BE2C (cell line): Measurements from ENCODE around the gene ADAMTS12.

Experiments
- DNase-seq: peaks from one replicate; pipeline ENCODE4 v3.0.0-alpha.2; 2020
- H3K27me3 ChIP-seq: fragments of 250-450 bp; sonication (Bioruptor Pico); 2 replicates; pipeline ENCODE4 v1.5.1; 2020; ENCODE audit warnings: mild to moderate bottlenecking
- H3K36me3 ChIP-seq: fragments of 250-450 bp; sonication (Bioruptor Pico); 2 replicates; pipeline ENCODE4 v1.5.1; 2020; ENCODE audit warnings: mild to moderate bottlenecking
- H3K4me1 ChIP-seq: fragments of 250-450 bp; sonication (Bioruptor Pico); 2 replicates; pipeline ENCODE4 v1.5.1; 2020
- H3K4me3 ChIP-seq: 2 replicates; pipeline ENCODE4 v1.5.1; 2011; ENCODE audit warnings: low read depth, low read length
- H3K9me3 ChIP-seq: fragments of 250-450 bp; sonication (Bioruptor Pico); 2 replicates; pipeline ENCODE4 v1.5.1; 2020
- TF ChIP-seq, protein P1 (sequence below): IDR thresholded peaks from 2 replicates; pipeline ENCODE4 v1.5.1; 2012; ENCODE audit warnings: mild to moderate bottlenecking, low read depth, low read length

The ADAMTS12 gene

DNA sequence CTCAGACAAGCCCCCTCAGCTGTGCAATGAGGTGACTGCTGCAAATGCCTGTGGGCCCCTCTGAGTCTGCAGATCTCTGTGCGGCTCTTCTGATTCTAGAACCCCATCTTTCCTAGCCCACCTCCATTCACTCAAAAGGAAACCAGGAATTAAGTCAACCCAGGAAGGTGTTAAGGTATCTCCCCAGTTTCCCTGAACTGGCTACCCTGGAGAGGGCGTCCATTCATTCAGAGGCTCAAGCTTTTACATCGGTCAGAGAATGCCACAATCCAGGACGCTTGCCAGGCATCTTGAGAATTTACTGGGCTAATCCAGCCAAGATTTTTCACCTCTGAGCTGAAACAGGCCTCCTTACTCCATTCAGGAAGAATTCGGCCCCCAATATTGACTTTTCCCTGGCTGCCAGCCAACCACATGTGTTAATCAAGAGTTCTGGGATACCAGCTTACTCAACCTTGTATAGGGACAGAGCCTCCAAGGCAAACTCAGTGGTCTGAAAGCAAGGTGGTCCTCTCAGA is 889 bp upstream of the ADAMTS12 start:
- H3K4me1 ChIP-seq = no peaks in the 10 kb centered on the region
- no peak overlapping the region for H3K4me3 ChIP-seq
- peaks cover 38% of the 10 kb centered on the region for H3K27me3 ChIP-seq
- no peaks in the 10 kb centered on the region for H3K9me3 ChIP-seq
- DNase-seq = no peak
- no peaks in the 10 kb centered on the region for H3K36me3 ChIP-seq
- TF ChIP-seq, protein P1, sequence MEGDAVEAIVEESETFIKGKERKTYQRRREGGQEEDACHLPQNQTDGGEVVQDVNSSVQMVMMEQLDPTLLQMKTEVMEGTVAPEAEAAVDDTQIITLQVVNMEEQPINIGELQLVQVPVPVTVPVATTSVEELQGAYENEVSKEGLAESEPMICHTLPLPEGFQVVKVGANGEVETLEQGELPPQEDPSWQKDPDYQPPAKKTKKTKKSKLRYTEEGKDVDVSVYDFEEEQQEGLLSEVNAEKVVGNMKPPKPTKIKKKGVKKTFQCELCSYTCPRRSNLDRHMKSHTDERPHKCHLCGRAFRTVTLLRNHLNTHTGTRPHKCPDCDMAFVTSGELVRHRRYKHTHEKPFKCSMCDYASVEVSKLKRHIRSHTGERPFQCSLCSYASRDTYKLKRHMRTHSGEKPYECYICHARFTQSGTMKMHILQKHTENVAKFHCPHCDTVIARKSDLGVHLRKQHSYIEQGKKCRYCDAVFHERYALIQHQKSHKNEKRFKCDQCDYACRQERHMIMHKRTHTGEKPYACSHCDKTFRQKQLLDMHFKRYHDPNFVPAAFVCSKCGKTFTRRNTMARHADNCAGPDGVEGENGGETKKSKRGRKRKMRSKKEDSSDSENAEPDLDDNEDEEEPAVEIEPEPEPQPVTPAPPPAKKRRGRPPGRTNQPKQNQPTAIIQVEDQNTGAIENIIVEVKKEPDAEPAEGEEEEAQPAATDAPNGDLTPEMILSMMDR = no peak

DNA sequence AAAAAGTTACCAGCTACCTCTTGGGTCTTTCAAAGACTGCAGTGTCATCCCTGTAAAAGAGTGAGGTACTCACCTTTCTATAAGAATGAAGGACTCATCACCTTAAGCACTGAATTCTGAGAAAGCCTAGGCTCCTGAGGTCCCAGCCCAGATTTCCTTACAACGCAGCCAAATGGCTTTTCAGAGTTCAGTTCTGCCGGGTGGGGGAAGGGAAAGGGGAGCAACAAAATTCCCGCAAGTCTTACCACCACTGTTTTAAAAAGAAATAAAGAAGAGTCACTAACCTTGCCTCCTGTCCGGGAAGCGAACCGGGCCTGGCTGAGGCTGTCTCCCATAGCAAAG is 373 bp downstream of the ADAMTS12 start:
- no peak overlapping the region for H3K4me3 ChIP-seq

DNA sequence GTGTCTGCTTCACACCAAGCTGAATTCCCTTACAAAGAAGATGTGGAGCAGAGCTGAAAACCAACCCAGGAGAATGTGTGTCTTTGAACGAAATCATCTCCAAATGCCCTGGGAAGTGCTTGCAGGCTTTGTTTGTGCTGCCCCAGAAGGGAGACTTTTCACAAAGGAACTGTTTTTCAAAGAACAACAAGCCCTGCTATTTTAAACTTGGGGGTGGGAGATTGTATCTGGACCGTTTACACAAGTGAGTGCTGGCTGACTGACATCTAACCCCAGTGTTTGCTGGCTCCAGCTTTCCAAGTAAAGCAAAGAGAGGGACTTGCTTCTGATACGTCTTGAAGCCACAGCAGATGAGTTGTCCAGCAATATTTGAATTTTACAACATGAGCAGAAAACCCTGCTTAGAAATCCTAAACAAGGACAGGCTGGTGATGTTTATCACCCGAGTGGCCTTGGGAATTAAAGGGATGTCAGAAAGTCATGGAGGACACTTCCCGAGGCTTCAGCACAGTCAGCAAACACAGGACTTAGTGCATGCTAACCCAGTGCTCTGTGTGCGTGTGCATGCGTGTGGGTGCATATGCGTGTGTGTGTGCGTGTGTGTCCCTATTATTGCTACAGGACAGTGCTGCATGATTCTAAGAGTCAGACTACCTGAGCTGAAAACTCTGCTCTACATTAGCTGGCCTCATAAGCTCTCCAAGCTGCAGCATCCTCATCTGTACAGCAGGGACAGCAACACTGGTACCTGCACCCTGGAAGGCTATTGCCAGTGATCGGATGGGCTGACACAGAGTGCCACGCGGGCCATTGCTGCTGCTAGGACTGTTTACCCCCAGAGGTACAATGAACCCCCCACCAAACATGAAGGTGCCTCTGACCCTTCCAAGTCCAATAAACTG is 1.4 kb downstream of the ADAMTS12 start:
- TF ChIP-seq, protein P1 = no peak
- DNase-seq = no peak
- Histone ChIP-seq H3K27me3 (peaks cover 44% of the 10 kb centered on the region), H3K9me3 (no peaks in the 10 kb centered on the region), H3K36me3 (no peaks in the 10 kb centered on the region), H3K4me1 (no peaks in the 10 kb centered on the region), H3K4me3 (no peak overlapping the region)

More for the DNA sequence above, 373 bp downstream of the ADAMTS12 start:
- Histone ChIP-seq H3K27me3 (peaks cover 44% of the 10 kb centered on the region), H3K9me3 (no peaks in the 10 kb centered on the region), H3K4me1 (no peaks in the 10 kb centered on the region), H3K36me3 (no peaks in the 10 kb centered on the region)
- TF ChIP-seq, protein P1 = no peak
- DNase-seq = no peak

DNA sequence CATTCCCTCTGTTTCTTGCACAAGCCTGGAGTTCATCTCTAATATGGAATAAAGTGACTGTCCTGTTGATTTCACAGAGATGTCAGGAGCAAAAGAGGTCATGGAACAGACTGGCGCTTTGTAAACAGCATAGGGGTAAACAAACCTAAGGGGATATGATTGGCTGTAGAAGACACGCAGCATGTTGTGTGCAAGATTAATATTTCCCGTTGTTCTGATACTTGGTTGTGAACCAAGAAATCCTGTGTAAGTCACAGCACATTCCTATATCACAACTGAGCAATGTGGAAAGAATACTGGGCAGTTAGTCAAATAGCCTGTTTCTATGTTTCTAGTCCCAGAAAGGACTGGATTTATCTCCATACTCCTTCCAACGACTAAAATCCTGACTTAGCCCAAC is 3.2 kb downstream of the ADAMTS12 start:
- peaks cover 44% of the 10 kb centered on the region for H3K27me3 ChIP-seq
- DNase-seq = no peak
- no peaks in the 10 kb centered on the region for H3K4me1 ChIP-seq
- no peak overlapping the region for H3K4me3 ChIP-seq
- TF ChIP-seq, protein P1 = no peak
- no peaks in the 10 kb centered on the region for H3K9me3 ChIP-seq
- H3K36me3 ChIP-seq = no peaks in the 10 kb centered on the region

DNA sequence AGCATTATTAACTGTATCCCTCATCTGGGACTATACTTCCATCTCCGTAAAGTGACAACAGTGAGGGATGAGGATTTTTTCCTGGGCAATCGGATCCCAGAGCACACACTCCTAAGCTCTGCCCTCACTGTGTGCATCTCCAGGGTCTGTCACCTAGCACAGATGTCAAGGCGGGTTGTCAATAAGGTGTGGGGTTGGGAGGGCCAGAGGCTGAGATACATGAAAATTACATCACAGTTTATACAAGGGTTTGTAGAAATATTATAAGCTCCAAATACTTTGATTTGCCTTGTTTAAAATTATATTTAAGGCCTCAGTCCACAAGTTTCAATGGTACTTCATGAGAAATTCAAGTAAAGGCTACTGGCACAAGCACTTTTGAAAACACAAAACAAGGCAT is 4.5 kb downstream of the ADAMTS12 start:
- H3K36me3 ChIP-seq = no peaks in the 10 kb centered on the region
- TF ChIP-seq, protein P1 = no peak
- no peaks in the 10 kb centered on the region for H3K9me3 ChIP-seq
- no peak for DNase-seq
- H3K4me1 ChIP-seq = no peaks in the 10 kb centered on the region
- peaks cover 40% of the 10 kb centered on the region for H3K27me3 ChIP-seq
- no peak overlapping the region for H3K4me3 ChIP-seq

DNA sequence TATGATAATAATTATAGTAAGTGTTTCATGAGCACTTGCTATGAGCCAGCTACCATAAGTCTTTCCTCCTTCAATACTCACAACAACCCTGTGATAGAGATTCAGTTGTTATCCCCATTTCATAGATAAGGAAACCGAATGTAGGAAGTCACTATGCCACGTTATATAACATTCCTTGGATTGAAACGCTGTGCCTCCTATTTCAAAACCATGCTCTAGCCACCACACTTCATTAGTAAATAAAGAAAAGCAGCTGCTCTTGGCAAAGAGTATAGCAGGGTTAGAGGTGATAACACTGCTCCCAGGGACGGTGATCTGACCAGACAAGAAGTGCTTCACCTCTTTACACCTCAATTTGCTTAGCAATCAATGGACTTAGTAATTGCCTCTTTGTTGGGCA is 5.5 kb downstream of the ADAMTS12 start:
- no peak for DNase-seq
- no peak overlapping the region for H3K4me3 ChIP-seq
- H3K9me3 ChIP-seq = no peaks in the 10 kb centered on the region
- TF ChIP-seq, protein P1 = no peak
- peaks cover 33% of the 10 kb centered on the region for H3K27me3 ChIP-seq
- no peaks in the 10 kb centered on the region for H3K36me3 ChIP-seq
- H3K4me1 ChIP-seq = no peaks in the 10 kb centered on the region
